Liver (tissue), 9 donors: ENCODE data around the gene GDF11. TPM values are rescaled to one million over a fixed set of nuclear protein-coding genes. Genes with fewer than 3 reads are reported as not detected.

Source experiments
- DNase-seq: peaks from one replicate; pipeline ENCODE4 v3.0.0-alpha.2; 2017; ENCODE audit warnings: low spot score
- H3K27ac ChIP-seq, 2 donors: one replicate each; pipeline ENCODE4 v1.7.0; 2013; ENCODE audit warnings: inconsistent platforms in 2 of 2, low read length in 2 of 2, control low read depth in 1 of 2, low read depth in 1 of 2, mild to moderate bottlenecking in 1 of 2
- H3K27me3 ChIP-seq, 4 donors: one replicate each; pipeline versions ENCODE4 v1.6.1 to v1.7.0; 2013; ENCODE audit warnings: low read length in 3 of 4, inconsistent platforms in 1 of 4, mild to moderate bottlenecking in 1 of 4, moderate library complexity in 1 of 4; ENCODE audit not compliant: control insufficient read depth in 4 of 4, insufficient read depth in 4 of 4
- H3K36me3 ChIP-seq, 4 donors: one replicate each; pipeline versions ENCODE4 v1.6.1 to v1.7.0; 2013; ENCODE audit warnings: low read length in 3 of 4, mild to moderate bottlenecking in 3 of 4, low read depth in 1 of 4, moderate library complexity in 1 of 4; ENCODE audit not compliant: control insufficient read depth in 4 of 4, insufficient read depth in 3 of 4
- H3K4me1 ChIP-seq, 4 donors: one replicate each; pipeline versions ENCODE4 v1.6.1 to v1.7.0; 2013; ENCODE audit warnings: low read length in 3 of 4, mild to moderate bottlenecking in 3 of 4, moderate library complexity in 1 of 4; ENCODE audit not compliant: control insufficient read depth in 4 of 4, insufficient read depth in 4 of 4
- H3K4me3 ChIP-seq, 3 donors: one replicate each; pipeline versions ENCODE4 v1.6.1 to v1.7.0; 2013; ENCODE audit warnings: low read length in 3 of 3, control low read depth in 1 of 3, low read depth in 1 of 3, mild to moderate bottlenecking in 1 of 3
- H3K9ac ChIP-seq, 2 donors: one replicate each; pipeline ENCODE4 v1.7.0; 2013; ENCODE audit warnings: low read length in 2 of 2, mild to moderate bottlenecking in 2 of 2, moderate library complexity in 2 of 2, control low read depth in 1 of 2, low read depth in 1 of 2
- H3K9me3 ChIP-seq, 4 donors: one replicate each; pipeline versions ENCODE4 v1.6.1 to v1.7.0; 2013; ENCODE audit warnings: low read length in 3 of 4; ENCODE audit not compliant: control insufficient read depth in 4 of 4
- EGR1 ChIP-seq, 2 donors: IDR thresholded peaks; 2 replicates each; pipeline ENCODE4 v1.6.1; 2016 to 2018; ENCODE audit warnings: antibody characterized with exemption in 2 of 2, low read depth in 2 of 2
- FOXA1 ChIP-seq: IDR thresholded peaks from 2 replicates; pipeline ENCODE4 v1.6.1; 2016; ENCODE audit warnings: antibody characterized with exemption
- FOXA2 ChIP-seq: IDR thresholded peaks from 2 replicates; pipeline ENCODE4 v1.6.1; 2016; ENCODE audit warnings: antibody characterized with exemption
- GABPA ChIP-seq, 2 donors: IDR thresholded peaks in 1 of 2; conservative IDR thresholded peaks in 1 of 2; 2 replicates each; pipeline ENCODE4 v1.6.1; 2016; ENCODE audit warnings: antibody characterized with exemption in 2 of 2, mild to moderate bottlenecking in 1 of 2, moderate library complexity in 1 of 2
- HNF4A ChIP-seq, 2 donors: conservative IDR thresholded peaks; 2 replicates each; pipeline ENCODE4 v1.6.1; 2016; ENCODE audit warnings: antibody characterized with exemption in 2 of 2, mild to moderate bottlenecking in 2 of 2
- HNF4G ChIP-seq: IDR thresholded peaks from 2 replicates; pipeline ENCODE4 v1.6.1; 2016; ENCODE audit warnings: antibody characterized with exemption
- JUND ChIP-seq, 2 donors: IDR thresholded peaks; 2 replicates each; pipeline ENCODE4 v1.6.1; 2016; ENCODE audit warnings: antibody characterized with exemption in 2 of 2
- NR2F2 ChIP-seq: IDR thresholded peaks from 2 replicates; pipeline ENCODE4 v1.6.1; 2016; ENCODE audit warnings: antibody characterized with exemption
- RAD21 ChIP-seq, 2 donors: IDR thresholded peaks; 2 replicates each; pipeline ENCODE4 v1.6.1; 2016; ENCODE audit warnings: antibody characterized with exemption in 2 of 2, mild to moderate bottlenecking in 2 of 2
- RXRA ChIP-seq, 2 donors: IDR thresholded peaks; 2 replicates each; pipeline ENCODE4 v1.6.1; 2017 to 2018; ENCODE audit warnings: antibody characterized with exemption in 2 of 2, mild to moderate bottlenecking in 1 of 2
- SP1 ChIP-seq: IDR thresholded peaks from 2 replicates; pipeline ENCODE4 v1.6.1; 2018; ENCODE audit warnings: antibody characterized with exemption, mild to moderate bottlenecking
- TAF1 ChIP-seq: conservative IDR thresholded peaks from 2 replicates; pipeline ENCODE4 v1.6.1; 2016; ENCODE audit warnings: antibody characterized with exemption, mild to moderate bottlenecking
- YY1 ChIP-seq: IDR thresholded peaks from 2 replicates; pipeline ENCODE4 v1.6.1; 2016; ENCODE audit warnings: antibody characterized with exemption, mild to moderate bottlenecking
- WGBS: extraction: QIAGEN DNeasy Blood & Tissue Kit; methylation state at CpG from one replicate; pipeline ENCODE4 v1.1.7; 2013; 5-methylcytosine and 5-hydroxymethylcytosine counted together
- polyA plus RNA-seq, 2 donors: library from polyadenylated mRNA; stranded (reverse) in 1 of 2; unstranded in 1 of 2; fragments of 200-250 nt in 1 of 2; fragments of >200 nt in 1 of 2; fragmentation: Nextera tagmentation in 1 of 2; extraction: Ambion mirVana in 1 of 2; gene quantifications; one replicate each; pipeline versions ENCODE4 v1.2.1 to v1.2.3, GENCODE V29; 2013 to 2015
- total RNA-seq, 2 donors: library from RNA; depleted of rRNA; stranded (reverse); fragments of >200 nt; gene quantifications; one replicate each; pipeline ENCODE4 v1.2.3, GENCODE V29; 2014
- TF ChIP-seq, protein P1 (sequence below): IDR thresholded peaks from 2 replicates; pipeline ENCODE4 v1.6.1; 2016; ENCODE audit warnings: antibody characterized with exemption, mild to moderate bottlenecking
- TF ChIP-seq, protein P2 (sequence below): IDR thresholded peaks from 2 replicates; pipeline ENCODE4 v1.6.1; 2016; ENCODE audit warnings: antibody characterized with exemption
- TF ChIP-seq, protein P3 (sequence below): IDR thresholded peaks from 2 replicates; pipeline ENCODE4 v1.6.1; 2016; ENCODE audit warnings: antibody characterized with exemption
- TF ChIP-seq, protein P4 (sequence below): fragments of 150-350 bp; IDR thresholded peaks from 2 replicates; pipeline ENCODE4 v1.5.1; 2017; ENCODE audit warnings: improper control_type of control experiment, low read depth, low read length; ENCODE audit not compliant: missing input control
- donor health status: healthy.
- donor health status: healthy.
- donor health status: healthy.
- donor health status: healthy.
- donor health status: healthy.

Gene GDF11
- total and polyA plus RNA-seq, 4 donors: 0.40 to 5.0 (median 0.70) TPM

DNA sequence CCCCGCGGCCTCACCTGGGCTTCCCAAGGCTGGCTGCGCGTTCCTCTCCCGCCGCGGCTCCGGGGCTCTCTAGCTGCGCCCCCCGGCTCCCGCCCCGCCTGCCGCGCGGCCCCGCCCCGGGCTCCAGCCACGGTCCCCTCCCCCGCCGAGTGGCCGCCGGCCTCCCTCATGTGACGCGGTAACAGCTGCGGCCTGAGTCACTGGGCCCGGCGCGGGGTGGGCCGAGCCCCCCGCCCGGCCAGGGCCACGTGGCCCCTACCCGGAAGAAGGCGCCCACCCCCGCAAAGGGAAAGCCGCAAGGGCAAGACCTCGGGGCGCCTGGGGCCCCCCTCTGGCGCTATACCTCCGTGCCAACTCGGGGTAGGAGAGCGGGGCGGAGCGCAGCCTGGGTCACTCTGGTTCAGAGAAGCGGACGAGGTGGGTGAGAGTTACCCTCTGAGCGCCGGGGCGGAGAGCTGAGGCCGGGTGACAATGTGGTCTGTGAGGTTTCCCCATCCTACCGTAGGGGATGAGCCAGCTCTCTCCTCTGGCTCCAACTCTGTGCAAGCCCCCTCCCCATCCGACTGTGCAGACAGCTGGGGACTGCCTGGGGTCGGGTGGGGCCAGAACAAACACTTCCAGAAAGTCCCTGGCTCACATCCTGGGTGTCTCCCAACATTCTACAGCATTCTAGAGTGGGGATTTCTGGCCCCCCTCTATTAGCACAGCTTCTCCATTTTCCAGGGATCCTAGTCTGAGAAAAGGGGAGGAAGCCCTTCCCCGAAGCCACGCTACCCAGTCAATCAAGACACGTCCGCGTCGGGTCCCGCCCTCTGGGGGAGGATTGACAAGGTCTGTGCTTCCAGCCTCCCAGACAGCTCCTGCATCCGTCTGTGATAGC is 13.7 kb upstream of the GDF11 start, which contains the start of gene CD63:
CD63 (minus strand) TSS at position 71 of the 880 bp plus-strand sequence. CDS start 668 bp downstream, outside the sequence.
- Histone ChIP-seq H3K27ac (peak within 1 kb of the TSS; percentile 93 to 96), H3K9me3 (no peaks in the 10 kb centered on the region), H3K27me3 (no peaks in the 10 kb centered on the region), H3K4me1 (peaks cover 2 to 33% (median 20%) of the 10 kb centered on the region in 4 donors), H3K36me3 (peaks cover 0 to 15% (median 7%) of the 10 kb centered on the region in 4 donors), H3K9ac (peak within 1 kb of the TSS; percentile 86 to 95), H3K4me3 (peak within 1 kb of the TSS; percentile 55 to 88 (median 84))
- under 1% methylated on average over 61 of the region's 61 CpGs for WGBS
- TF ChIP-seq HNF4G (no peak), RAD21 (IDR thresholded peaks at IDR 0.05) (no peak), RXRA (IDR thresholded peaks at IDR 0.05) (peak in 1 of 2 donors; percentile 41), EGR1 (IDR thresholded peaks at IDR 0.05; ENCODE audit: low read depth in 2 of 2) (peak; percentile 71 to 81), JUND (IDR thresholded peaks at IDR 0.05) (peak in 1 of 2 donors; percentile 4), YY1 (peak; percentile 50), GABPA (IDR thresholded peaks at IDR 0.05 in 1 of 2, conservative IDR thresholded peaks at IDR 0.05 in 1 of 2) (no peak), TAF1 (peak; percentile 42)
- TF ChIP-seq, protein P1, sequence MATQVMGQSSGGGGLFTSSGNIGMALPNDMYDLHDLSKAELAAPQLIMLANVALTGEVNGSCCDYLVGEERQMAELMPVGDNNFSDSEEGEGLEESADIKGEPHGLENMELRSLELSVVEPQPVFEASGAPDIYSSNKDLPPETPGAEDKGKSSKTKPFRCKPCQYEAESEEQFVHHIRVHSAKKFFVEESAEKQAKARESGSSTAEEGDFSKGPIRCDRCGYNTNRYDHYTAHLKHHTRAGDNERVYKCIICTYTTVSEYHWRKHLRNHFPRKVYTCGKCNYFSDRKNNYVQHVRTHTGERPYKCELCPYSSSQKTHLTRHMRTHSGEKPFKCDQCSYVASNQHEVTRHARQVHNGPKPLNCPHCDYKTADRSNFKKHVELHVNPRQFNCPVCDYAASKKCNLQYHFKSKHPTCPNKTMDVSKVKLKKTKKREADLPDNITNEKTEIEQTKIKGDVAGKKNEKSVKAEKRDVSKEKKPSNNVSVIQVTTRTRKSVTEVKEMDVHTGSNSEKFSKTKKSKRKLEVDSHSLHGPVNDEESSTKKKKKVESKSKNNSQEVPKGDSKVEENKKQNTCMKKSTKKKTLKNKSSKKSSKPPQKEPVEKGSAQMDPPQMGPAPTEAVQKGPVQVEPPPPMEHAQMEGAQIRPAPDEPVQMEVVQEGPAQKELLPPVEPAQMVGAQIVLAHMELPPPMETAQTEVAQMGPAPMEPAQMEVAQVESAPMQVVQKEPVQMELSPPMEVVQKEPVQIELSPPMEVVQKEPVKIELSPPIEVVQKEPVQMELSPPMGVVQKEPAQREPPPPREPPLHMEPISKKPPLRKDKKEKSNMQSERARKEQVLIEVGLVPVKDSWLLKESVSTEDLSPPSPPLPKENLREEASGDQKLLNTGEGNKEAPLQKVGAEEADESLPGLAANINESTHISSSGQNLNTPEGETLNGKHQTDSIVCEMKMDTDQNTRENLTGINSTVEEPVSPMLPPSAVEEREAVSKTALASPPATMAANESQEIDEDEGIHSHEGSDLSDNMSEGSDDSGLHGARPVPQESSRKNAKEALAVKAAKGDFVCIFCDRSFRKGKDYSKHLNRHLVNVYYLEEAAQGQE: peak; percentile 40
- TF ChIP-seq, protein P2, sequence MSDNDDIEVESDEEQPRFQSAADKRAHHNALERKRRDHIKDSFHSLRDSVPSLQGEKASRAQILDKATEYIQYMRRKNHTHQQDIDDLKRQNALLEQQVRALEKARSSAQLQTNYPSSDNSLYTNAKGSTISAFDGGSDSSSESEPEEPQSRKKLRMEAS: peak; percentile 47
- DNase-seq: peak; percentile 77

DNA sequence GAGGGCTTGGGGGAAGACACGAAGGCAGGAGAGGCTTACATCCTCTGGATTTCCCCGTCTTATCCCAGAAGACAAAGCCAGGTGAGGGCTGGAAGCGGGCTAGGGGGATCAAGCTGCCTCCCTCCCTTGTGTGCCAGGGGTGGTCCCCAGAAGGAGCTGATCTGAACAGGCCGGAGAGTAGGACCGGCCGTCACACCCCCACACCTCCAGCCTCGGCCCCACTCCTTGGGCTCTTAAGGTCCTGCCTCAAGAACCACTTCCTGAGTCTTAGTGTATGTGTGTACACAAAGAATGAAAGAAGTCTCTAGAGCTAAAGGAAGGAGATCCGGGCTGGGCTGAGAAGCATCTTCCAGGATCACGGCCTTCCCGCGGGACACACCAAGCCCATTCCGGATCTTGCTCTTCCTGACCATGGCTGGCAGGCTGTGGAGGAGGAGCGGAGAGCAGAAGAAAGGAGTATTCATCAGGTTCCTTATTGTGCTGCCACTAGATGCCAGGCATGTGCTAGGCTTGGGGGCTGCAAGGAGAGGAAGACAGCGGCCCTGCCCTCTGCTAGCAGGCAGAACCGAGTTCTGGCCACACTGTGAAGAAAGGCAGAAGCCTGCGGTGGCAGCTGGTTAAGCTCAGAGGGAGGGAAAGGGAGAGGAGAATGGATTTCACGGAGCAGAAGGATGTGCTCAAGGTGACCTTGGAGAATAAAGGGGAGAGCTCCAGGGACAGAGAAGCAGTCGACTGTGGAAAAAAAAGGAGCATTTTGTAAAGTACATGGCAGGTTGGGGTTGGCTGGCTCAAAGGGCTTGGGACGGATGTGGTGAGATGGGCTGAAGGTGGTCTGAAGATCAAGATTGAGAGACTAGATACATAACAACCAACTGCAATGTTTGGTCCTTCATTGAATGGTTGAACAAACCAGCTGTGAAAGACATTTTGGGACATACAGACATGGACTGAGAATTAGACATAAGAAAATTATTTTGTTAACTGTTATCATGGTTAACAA is 12.8 kb upstream of the GDF11 start:
- Histone ChIP-seq H3K27ac (peak overlapping the region; percentile 93 to 96), H3K9me3 (no peaks in the 10 kb centered on the region), H3K4me3 (peak overlapping the region; percentile 55 to 71 (median 66)), H3K4me1 (peaks cover 2 to 26% (median 15%) of the 10 kb centered on the region in 4 donors), H3K9ac (peak overlapping the region; percentile 68 to 95), H3K36me3 (peaks cover 0 to 8% (median 5%) of the 10 kb centered on the region in 4 donors), H3K27me3 (no peaks in the 10 kb centered on the region)
- DNase-seq: no peak
- 52% methylated on average over 19 of the region's 19 CpGs for WGBS
- TF ChIP-seq, protein P3, sequence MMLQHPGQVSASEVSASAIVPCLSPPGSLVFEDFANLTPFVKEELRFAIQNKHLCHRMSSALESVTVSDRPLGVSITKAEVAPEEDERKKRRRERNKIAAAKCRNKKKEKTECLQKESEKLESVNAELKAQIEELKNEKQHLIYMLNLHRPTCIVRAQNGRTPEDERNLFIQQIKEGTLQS: no peak
- TF ChIP-seq RXRA (IDR thresholded peaks at IDR 0.05) (no peak), HNF4G (no peak), SP1 (no peak), HNF4A (conservative IDR thresholded peaks at IDR 0.05) (no peak), FOXA1 (no peak), NR2F2 (no peak), TAF1 (no peak), FOXA2 (no peak), EGR1 (IDR thresholded peaks at IDR 0.05; ENCODE audit: low read depth in 2 of 2) (no peak), GABPA (IDR thresholded peaks at IDR 0.05 in 1 of 2, conservative IDR thresholded peaks at IDR 0.05 in 1 of 2) (no peak), YY1 (no peak), RAD21 (IDR thresholded peaks at IDR 0.05) (no peak), JUND (IDR thresholded peaks at IDR 0.05) (no peak)
- TF ChIP-seq, protein P4, sequence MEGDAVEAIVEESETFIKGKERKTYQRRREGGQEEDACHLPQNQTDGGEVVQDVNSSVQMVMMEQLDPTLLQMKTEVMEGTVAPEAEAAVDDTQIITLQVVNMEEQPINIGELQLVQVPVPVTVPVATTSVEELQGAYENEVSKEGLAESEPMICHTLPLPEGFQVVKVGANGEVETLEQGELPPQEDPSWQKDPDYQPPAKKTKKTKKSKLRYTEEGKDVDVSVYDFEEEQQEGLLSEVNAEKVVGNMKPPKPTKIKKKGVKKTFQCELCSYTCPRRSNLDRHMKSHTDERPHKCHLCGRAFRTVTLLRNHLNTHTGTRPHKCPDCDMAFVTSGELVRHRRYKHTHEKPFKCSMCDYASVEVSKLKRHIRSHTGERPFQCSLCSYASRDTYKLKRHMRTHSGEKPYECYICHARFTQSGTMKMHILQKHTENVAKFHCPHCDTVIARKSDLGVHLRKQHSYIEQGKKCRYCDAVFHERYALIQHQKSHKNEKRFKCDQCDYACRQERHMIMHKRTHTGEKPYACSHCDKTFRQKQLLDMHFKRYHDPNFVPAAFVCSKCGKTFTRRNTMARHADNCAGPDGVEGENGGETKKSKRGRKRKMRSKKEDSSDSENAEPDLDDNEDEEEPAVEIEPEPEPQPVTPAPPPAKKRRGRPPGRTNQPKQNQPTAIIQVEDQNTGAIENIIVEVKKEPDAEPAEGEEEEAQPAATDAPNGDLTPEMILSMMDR: no peak
- TF ChIP-seq, protein P2: no peak
- TF ChIP-seq, protein P1: no peak
